ENCODE results near the gene IL2RA.
"Not testable (repeated sequence)": the region's sequence is repeated elsewhere in the genome, so short reads cannot be mapped to it uniquely, and the experiment has no call there.

Gene IL2RA

GRCh38 chr10:6011558-6011957 is 50.6 kb downstream of the IL2RA start:
- DNase-seq = no peak

DNA sequence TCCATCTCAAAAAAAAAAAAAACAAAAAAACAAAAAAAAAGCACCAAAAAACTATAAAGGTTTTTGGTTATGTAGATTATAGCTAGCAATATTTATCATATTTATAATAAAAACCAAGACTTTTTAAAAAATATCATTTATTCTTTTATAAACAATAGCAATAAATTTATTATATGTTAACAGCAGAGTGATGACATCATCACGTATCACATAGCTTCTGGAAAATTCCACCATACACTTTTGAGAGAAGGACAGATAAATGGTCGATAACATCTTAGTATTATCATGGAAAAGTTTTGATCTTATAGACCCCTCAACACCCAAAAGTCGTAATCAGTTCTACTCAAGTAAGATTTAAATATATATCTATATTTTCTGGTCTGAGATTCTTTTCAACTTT is 51.6 kb downstream of the IL2RA start:
- no peak for DNase-seq

DNA sequence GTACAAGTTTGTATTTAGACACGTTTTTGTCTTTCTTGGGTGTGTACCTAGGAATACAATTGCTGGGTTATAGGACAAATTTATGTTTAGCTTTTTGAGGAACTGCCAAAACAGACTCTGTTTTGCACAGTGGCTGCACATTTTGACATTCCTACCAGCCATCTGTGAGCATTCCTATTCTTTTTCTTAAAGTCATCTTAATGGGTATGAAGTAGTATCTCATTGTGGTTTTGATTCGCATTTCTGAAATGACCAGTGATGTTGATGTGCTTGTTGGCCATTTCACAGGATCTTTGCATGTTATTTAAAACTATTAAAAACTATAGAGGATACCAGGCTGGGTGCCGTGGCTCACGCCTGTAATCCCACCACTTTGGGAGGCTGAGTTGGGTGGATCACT is 52.2 kb downstream of the IL2RA start:
- no peak for DNase-seq

GRCh38 chr10:6009150-6009549 is 53.0 kb downstream of the IL2RA start:
- DNase-seq = no peak

DNA sequence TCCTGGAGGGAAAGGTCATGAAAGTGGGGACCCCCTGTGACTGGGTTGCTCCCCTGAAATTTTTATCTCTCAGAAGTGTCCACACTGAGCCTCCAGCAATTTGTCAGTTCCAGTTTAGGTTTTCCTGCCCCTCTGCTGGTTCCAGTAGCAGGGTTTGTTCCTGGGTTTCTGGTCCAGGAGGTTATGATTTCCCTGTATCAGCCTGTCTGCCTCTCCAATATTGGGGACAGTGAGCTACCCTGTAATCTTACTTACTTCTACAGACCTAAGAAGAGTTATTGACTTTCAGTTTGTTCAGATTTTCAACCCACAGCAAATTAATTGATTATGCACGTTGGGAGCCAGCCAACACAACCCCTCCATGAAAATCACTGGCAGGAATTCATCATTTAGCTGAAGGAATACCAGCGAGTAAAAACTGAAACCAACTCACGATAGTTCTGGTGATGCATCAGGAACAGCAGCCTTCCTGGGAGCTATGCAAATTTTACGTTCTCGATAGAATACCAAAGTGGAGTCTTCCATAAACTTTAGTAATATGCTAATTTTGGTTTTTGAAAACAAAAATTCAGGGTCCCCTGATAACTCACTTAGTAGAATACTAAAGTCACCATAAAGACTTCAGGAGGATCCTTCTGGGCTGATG is 53.5 kb downstream of the IL2RA start:
- no peak for DNase-seq

DNA sequence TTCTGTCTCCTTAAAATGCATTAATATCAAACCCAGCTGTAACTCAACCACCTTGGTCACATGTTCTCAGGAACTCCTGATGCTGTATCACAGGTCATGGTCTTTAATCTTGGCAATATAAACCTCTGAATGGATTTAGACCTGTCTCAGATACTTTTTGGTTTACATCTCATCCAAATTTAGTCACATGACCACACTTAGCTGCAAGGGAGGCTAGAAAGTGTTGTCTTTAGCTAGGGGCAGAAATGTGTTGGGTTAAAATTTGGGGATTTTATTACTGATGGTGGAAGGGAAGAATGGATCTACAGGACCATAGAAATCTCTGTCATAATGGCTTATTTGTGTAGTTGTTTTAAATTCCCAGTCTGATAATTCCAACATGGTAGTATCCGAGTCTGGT is 55.2 kb downstream of the IL2RA start:
- DNase-seq = no peak

DNA sequence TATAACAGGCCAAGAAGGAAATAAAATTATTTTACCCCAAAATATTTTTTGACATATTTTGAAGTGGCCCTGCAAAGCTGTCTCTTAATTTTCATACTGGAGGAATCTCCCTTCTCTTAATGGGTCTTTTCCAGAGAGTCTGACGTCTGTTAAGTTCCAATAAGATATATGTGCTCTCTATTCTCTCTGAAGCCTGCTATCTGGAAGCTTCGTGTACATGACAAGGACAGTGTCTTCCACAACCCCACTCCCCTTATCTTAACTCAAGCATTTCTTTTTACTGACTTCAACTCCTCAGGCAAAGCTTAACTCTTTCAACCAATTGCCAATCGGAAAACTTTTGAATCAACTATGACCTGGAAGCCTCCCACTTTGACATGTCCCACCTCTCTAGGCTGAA is 55.6 kb downstream of the IL2RA start:
- DNase-seq = no peak

DNA sequence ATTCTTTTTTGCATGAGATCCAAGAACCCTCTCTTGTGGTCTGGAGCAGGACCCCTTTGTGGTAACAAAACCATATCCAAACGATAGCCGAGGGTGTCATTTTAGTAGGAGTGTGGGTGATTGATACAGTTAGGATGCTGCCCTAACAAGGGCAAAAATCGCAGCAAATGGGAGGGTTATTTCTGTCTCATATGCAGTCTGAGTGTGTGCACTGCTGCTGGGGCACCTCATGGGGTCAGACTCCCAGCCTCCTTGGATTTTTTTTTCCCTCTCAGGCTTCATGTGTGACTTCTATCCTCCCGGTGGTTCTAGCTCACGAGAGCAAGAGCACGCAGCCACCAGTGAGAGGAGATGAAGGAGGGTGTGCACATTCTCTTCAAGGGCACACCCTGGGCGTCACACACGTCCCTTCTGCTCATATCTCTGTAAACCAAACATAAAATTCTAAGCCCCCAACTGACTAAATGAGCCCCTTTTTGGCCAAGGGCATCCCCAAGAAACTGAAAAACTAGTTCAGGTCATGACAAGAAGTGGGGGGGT is 56.2 kb downstream of the IL2RA start:
- DNase-seq = no peak

DNA sequence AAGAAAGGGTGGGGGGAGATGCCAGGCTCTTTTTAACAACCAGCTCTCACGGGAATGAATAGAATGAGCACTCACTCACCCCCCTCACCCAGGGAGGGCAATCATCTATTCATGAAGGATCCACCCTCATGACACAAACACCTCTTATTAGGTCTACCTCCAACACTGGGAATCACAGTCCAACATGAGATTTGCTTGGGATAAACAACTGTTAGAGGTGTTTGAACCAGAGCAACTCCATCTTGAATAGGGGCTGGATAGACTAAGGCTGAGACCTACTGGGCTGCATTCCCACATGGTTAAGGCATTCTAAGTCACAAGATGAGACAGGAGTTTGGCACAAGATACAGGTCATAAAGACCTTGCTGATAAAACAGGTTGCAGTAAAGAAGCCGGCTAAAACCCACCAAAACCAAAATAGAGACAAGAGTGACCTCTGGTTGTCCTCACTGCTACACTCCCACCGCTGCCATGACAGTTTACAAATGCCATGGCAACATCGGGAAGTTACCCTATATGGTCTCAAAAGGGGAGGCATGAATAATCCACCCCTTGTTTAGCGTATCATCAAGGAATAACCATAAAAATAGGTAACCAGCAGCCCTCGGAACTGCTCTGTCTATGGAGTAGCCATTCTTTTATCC is 56.9 kb downstream of the IL2RA start:
- DNase-seq = not testable (repeated sequence)

GRCh38 chr10:6002809-6003510 is 59.2 kb downstream of the IL2RA start:
- DNase-seq = no peak

DNA sequence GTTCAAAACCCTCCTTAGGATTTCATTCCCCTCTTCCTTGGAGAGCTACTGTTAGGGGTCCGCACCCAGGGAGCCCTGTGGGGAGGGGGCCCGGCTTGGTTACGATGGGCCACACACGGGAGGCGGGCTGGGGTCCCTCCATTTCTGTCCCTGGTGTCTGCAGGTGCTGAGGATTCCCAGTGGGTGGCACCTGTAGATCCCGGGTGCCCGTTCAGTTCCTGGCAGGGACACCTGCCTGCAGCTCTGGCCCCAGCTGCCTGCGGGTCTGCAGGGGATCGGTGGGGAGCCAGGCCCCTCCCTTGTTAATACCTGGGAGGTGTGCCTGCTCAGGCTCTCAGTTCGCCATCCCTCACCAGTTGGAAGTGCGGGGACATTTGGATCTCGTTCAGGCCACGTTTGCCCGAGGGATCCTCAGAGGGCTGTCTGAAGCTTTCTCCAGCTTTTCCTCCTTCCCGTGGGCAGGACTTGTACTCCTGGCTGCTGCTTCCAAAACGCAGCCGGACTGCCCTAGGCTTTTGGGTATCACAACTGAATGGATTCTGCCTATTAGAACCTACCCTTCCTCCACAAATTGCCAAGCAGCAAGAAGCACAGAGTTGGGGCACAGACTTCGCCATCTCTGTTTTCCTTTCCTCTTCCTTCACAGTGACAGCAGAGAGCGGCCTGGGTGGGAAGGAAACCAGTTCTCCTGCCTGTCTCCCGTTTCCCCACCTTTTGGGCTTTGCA is 62.6 kb downstream of the IL2RA start:
- DNase-seq = no peak

- no peak for DNase-seq
Observed at GRCh38 chr10:5996696-5997095, 65.5 kb downstream of the IL2RA start.

- DNase-seq = no peak
Observed at GRCh38 chr10:5992398-5992797, 69.8 kb downstream of the IL2RA start.

DNA sequence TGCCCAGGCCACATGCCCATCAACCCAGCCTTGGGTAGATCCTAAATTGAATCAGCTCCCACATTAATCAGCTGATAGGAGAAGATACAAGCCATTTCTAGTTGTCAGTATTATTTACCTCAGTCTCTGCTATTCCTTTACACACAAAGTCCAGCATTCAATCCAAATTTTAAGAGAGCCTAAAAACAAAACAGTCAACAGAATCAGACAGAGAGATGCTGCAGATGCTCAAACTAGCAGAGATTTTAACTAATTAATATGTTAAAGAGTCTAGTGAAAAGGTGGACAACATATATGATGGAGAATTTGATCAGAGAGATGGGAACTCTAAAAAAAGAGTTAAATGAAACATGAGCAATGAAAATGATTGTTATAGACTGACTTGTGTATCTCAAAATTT is 70.5 kb downstream of the IL2RA start:
- no peak for DNase-seq

DNA sequence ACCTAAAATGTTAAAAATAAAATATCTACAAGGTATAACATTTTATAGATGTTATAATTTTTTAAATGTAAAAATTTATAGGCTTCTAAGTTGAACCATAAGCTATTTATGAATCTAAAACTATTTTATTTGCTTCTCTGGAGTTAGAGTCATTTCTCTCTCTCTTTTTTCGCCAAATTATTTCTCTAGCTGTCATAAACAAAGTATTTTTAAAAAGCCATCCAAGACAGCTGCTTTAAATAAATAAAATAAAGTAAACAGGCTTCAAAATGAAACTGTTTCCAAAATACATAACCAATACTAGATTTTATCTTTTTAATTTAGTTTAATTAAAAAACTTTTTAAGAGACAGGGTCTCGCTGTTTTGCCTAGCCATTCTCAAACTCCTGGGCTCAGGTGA is 72.4 kb downstream of the IL2RA start:
- DNase-seq = no peak

DNA sequence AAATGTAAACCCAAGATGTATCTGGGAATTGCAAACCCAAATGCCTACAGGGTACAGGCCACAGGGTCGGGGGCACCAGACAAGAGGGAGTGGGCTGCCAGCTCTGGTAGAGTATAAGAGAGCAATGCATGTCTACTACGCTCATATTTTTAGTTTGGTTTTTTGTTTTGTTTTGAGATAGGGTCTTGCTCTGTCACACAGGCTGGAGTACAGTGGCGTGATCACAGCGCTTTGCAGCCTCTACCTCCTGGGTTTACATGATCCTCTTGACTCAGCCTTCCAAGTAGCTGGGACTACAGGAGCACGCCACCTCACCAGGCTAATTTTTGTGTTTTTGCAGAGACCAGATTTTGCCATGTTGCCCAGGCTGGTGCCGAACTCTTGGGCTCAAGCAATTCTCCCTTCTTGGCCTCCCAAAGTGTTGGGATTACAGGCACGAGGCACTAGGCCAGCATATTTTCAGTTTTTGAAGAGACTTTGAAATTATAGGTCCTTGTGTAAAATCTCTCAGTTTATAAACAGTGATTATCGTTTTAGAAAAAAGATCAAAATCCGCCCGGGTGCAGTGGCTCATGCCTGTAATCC is 73.7 kb downstream of the IL2RA start:
- DNase-seq = no peak

- no peak for DNase-seq
Observed at GRCh38 chr10:5987747-5988146, 74.4 kb downstream of the IL2RA start.

GRCh38 chr10:5985029-5985428 is 77.1 kb downstream of the IL2RA start:
- DNase-seq = no peak

GRCh38 chr10:5983774-5984173 is 78.4 kb downstream of the IL2RA start:
- DNase-seq = no peak

- no peak for DNase-seq
Observed at GRCh38 chr10:5981529-5981928, 80.6 kb downstream of the IL2RA start.

- DNase-seq = no peak
Observed at GRCh38 chr10:5978230-5978489, 84.0 kb downstream of the IL2RA start.

DNA sequence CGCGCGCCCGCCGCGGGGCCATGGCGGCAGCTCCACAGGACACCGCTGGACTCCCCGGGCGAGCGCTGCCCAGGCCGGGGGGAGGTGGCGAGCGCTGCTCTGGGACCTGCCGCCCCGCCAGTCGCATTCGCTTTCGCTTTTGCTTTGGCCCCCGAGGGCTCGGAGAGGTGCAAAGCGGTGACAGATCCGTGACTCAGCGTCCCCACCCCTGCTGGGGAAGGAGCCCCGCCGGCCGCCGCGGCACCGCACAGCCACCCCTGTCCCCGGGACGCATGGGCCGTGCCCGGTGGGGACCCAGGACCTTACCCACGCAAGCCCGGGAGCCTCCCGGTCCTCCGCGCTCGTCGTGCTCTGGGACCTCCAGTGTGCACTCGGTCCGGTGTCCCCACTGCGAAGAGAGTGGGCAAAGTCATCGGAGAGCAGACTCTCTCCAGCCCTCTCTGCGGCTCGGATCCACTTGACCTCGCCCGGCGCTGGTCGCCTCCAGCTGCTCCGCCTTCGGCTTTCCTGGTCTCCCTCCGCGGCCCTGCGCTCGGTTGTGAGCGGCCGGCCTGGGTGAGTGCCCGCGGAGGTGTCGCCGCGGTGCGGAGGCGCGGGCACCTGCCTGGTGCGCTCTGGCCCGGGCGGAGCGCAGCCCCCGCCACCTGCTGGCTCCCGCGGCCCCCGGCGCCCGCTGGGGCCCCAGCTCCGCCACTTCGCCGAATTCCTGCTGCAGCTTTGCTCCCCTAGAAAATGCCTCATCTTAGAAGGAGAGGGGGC is 84.5 kb downstream of the IL2RA start, which contains the start of gene IL15RA:
Gene IL15RA (minus strand): TSS at position 73 of the 759 bp plus-strand sequence. CDS start 51 bp downstream, at position 22.
- DNase-seq = peak; percentile 32
